Bronchial epithelial cell (primary cell): ENCODE measurements around the gene MMP17. TPM values are rescaled to one million over a fixed set of nuclear protein-coding genes. Genes with fewer than 3 reads are reported as not detected.

ENCODE experiments used
- DNase-seq: peaks from one replicate; pipeline ENCODE4 v3.0.0-alpha.2; 2010; ENCODE audit warnings: low read depth
- FAIRE-seq: peaks from 2 replicates; lab custom pipeline; 2011; peaks lifted over from hg19 to GRCh38; lab: Jason Lieb, UNC
- H3K27me3 ChIP-seq: 2 replicates; pipeline ENCODE4 v1.5.1; 2011; ENCODE audit warnings: low read length; ENCODE audit not compliant: control insufficient read depth, insufficient read depth
- H3K36me3 ChIP-seq: 2 replicates; pipeline ENCODE4 v1.5.1; 2011; ENCODE audit warnings: low read length; ENCODE audit not compliant: control insufficient read depth, insufficient read depth
- H3K4me3 ChIP-seq: 2 replicates; pipeline ENCODE4 v1.5.1; 2011; ENCODE audit warnings: mild to moderate bottlenecking, low read depth, low read length, control low read depth
- CTCF ChIP-seq: IDR thresholded peaks from 2 replicates; pipeline ENCODE4 v1.5.1; 2011; ENCODE audit warnings: mild to moderate bottlenecking, moderate library complexity, low read length, control low read depth, inconsistent platforms; ENCODE audit not compliant: insufficient read depth, severe bottlenecking
- total RNA-seq: library from RNA; depleted of rRNA; stranded (reverse); fragments of >200 nt; gene quantifications from 2 replicates; pipeline ENCODE4 v1.2.1, GENCODE V29; 2014

The MMP17 gene
- total RNA-seq, 1 donor from 2014 or later, result 4.5 TPM

GRCh38 chr12:131896080-131896810 is 68.1 kb downstream of the MMP17 start:
- DNase-seq (peak; percentile 75), FAIRE-seq (no peak)
- TF ChIP-seq CTCF, result no peak
- peaks cover 7% of the 10 kb centered on the region for H3K36me3 ChIP-seq
- no peaks in the 10 kb centered on the region for H3K27me3 ChIP-seq
- H3K4me3 ChIP-seq, result peak overlapping the region; percentile 61

GRCh38 chr12:131896811-131897270 is 68.6 kb downstream of the MMP17 start:
- no peak for FAIRE-seq
- peaks cover 7% of the 10 kb centered on the region for H3K36me3 ChIP-seq
- no peaks in the 10 kb centered on the region for H3K27me3 ChIP-seq
- H3K4me3 ChIP-seq, result peak overlapping the region; percentile 61
- DNase-seq, result no peak
- no peak for TF ChIP-seq CTCF

- TF ChIP-seq CTCF, result no peak
- H3K4me3 ChIP-seq, result no peak overlapping the region
- FAIRE-seq (no peak), DNase-seq (no peak)
- peaks cover 7% of the 10 kb centered on the region for H3K36me3 ChIP-seq
- no peaks in the 10 kb centered on the region for H3K27me3 ChIP-seq
Measured at GRCh38 chr12:131897276-131897675, 69.1 kb downstream of the MMP17 start.

- Histone ChIP-seq H3K36me3 (peaks cover 7% of the 10 kb centered on the region), H3K4me3 (no peak overlapping the region), H3K27me3 (no peaks in the 10 kb centered on the region)
- DNase-seq, result no peak
- no peak for TF ChIP-seq CTCF
- no peak for FAIRE-seq
Measured at GRCh38 chr12:131897875-131898274, 69.7 kb downstream of the MMP17 start.

GRCh38 chr12:131900397-131900796 is 72.2 kb downstream of the MMP17 start:
- DNase-seq (peak; percentile 50), FAIRE-seq (no peak)
- no peaks in the 10 kb centered on the region for H3K27me3 ChIP-seq
- H3K4me3 ChIP-seq, result no peak overlapping the region
- TF ChIP-seq CTCF, result peak; percentile 2
- H3K36me3 ChIP-seq, result peaks cover 10% of the 10 kb centered on the region

Other genes starting within 250 kb of the MMP17 start
- gene SFSWAP, start 117.3 kb upstream of the MMP17 start, total RNA-seq, result 18.2 and 20.9 TPM in 2 replicates
- gene ULK1, start 66.2 kb downstream of the MMP17 start, total RNA-seq, result 3.2 and 11.3 TPM in 2 replicates
- 14.7 and 22.9 TPM in 2 replicates for gene PUS1, start 100.9 kb downstream of the MMP17 start, total RNA-seq
- 5.8 and 6.7 TPM in 2 replicates for gene EP400, start 121.5 kb downstream of the MMP17 start, total RNA-seq